ENCODE data around the gene CMTR1.
"Not testable (repeated sequence)": the region's sequence is repeated elsewhere in the genome, so short reads cannot be mapped to it uniquely, and the experiment has no call there.

CMTR1 gene

GRCh38 chr6:37492991-37493660 lies 60.1 kb downstream of the CMTR1 start:
- DNase-seq, result no peak

- no peak for DNase-seq
Observed at GRCh38 chr6:37493661-37493995, 60.6 kb downstream of the CMTR1 start.

GRCh38 chr6:37495244-37495934 lies 62.4 kb downstream of the CMTR1 start:
- no peak for DNase-seq

GRCh38 chr6:37496951-37497885 lies 64.2 kb downstream of the CMTR1 start:
- no peak for DNase-seq

- peak; percentile 96 for DNase-seq
Observed at GRCh38 chr6:37499433-37500293, 66.6 kb downstream of the CMTR1 start, which contains the start of gene CCDC167. TSS of gene CCDC167 (minus strand) at chr6:37499893. CDS start at chr6:37499863, 30 bp downstream.

GRCh38 chr6:37500294-37500608 lies 67.2 kb downstream of the CMTR1 start:
- DNase-seq, result no peak

- not testable (repeated sequence) for DNase-seq
Observed at GRCh38 chr6:37500904-37501303, 67.9 kb downstream of the CMTR1 start.

- no peak for DNase-seq
Observed at GRCh38 chr6:37501632-37502491, 68.8 kb downstream of the CMTR1 start.

GRCh38 chr6:37502703-37503291 lies 69.8 kb downstream of the CMTR1 start:
- DNase-seq, result no peak

GRCh38 chr6:37503309-37503965 lies 70.4 kb downstream of the CMTR1 start:
- DNase-seq, result peak; percentile 29 to 55

- DNase-seq, result no peak
Observed at GRCh38 chr6:37504024-37504423, 71.0 kb downstream of the CMTR1 start.

- no peak for DNase-seq
Observed at GRCh38 chr6:37506479-37506878, 73.5 kb downstream of the CMTR1 start.

GRCh38 chr6:37507077-37507476 lies 74.1 kb downstream of the CMTR1 start:
- DNase-seq, result no peak

- no peak for DNase-seq
Observed at GRCh38 chr6:37507690-37508421, 74.8 kb downstream of the CMTR1 start.

GRCh38 chr6:37511201-37511600 lies 78.2 kb downstream of the CMTR1 start:
- no peak for DNase-seq

- no peak for DNase-seq
Observed at GRCh38 chr6:37511910-37512399, 78.9 kb downstream of the CMTR1 start.

- DNase-seq, result no peak
Observed at GRCh38 chr6:37512400-37513011, 79.5 kb downstream of the CMTR1 start.

- no peak for DNase-seq
Observed at GRCh38 chr6:37513155-37513554, 80.1 kb downstream of the CMTR1 start.

GRCh38 chr6:37513576-37513975 lies 80.6 kb downstream of the CMTR1 start:
- no peak for DNase-seq

Data from inflammatory macrophage (primary cell).